Caco-2 (cell line): ENCODE data around the gene MAML2. TPM values are rescaled to one million over a fixed set of nuclear protein-coding genes. Genes with fewer than 3 reads are reported as not detected.

Experiments
- BruUV-seq: library from RNA; stranded (reverse); fragments of 400-500 nt; replicated peaks from 2 replicates; lab custom pipeline; 2021; lab: Mats Ljungman, UMichigan
- CTCF ChIA-PET: fragments of 300-600 bp; sonication (Branson Sonifier 250); formaldehyde crosslinking; loops from one replicate; lab custom pipeline; 2022; ENCODE audit warnings: antibody characterized with exemption; lab: Charles Lee
- POLR2A ChIA-PET: fragments of 300-600 bp; sonication (Branson Sonifier 250); formaldehyde crosslinking; loops from one replicate; lab custom pipeline; 2022; ENCODE audit warnings: antibody characterized with exemption; lab: Charles Lee
- DNase-seq, 2 experiments: peaks; one replicate each; pipeline versions ENCODE4 v3.0.0 to v3.0.0-alpha.2; 2020 to 2022
- H3K27me3 ChIP-seq: replicated peaks from 2 replicates; pipeline ENCODE4 v1.6.0; 2011; ENCODE audit warnings: low read length; ENCODE audit not compliant: control insufficient read depth, insufficient read depth
- H3K36me3 ChIP-seq: 2 replicates; pipeline ENCODE4 v1.5.1; 2011; ENCODE audit warnings: low read length; ENCODE audit not compliant: control insufficient read depth, insufficient read depth
- H3K4me1 ChIP-seq: fragments of 250-450 bp; sonication (Bioruptor Pico); 2 replicates; pipeline ENCODE4 v1.5.1; 2020; ENCODE audit warnings: mild to moderate bottlenecking
- H3K4me3 ChIP-seq: 2 replicates; pipeline ENCODE4 v1.5.1; 2011; ENCODE audit warnings: low read depth, mild to moderate bottlenecking, control low read depth, low read length
- H3K9me3 ChIP-seq: fragments of 250-450 bp; sonication (Bioruptor Pico); 2 replicates; pipeline ENCODE4 v1.5.1; 2020; ENCODE audit warnings: mild to moderate bottlenecking, moderate library complexity
- H3K27ac Mint-ChIP-seq: one replicate; pipeline ENCODE4 v1.8.0; 2022; ENCODE audit warnings: mixed read lengths; ENCODE audit not compliant: unreplicated experiment
- H3K27me3 Mint-ChIP-seq: one replicate; pipeline ENCODE4 v1.8.0; 2022; ENCODE audit warnings: mixed read lengths; ENCODE audit not compliant: insufficient read depth, unreplicated experiment
- H3K36me3 Mint-ChIP-seq: one replicate; pipeline ENCODE4 v1.8.0; 2022; ENCODE audit warnings: mild to moderate bottlenecking, mixed read lengths; ENCODE audit not compliant: insufficient read depth, unreplicated experiment
- H3K4me1 Mint-ChIP-seq: one replicate; pipeline ENCODE4 v1.8.0; 2022; ENCODE audit warnings: low read depth, mixed read lengths; ENCODE audit not compliant: unreplicated experiment
- H3K4me3 Mint-ChIP-seq: one replicate; pipeline ENCODE4 v1.8.0; 2022; ENCODE audit warnings: mild to moderate bottlenecking, moderate library complexity, mixed read lengths; ENCODE audit not compliant: unreplicated experiment
- H3K9me3 Mint-ChIP-seq: one replicate; pipeline ENCODE4 v1.8.0; 2022; ENCODE audit warnings: mixed read lengths; ENCODE audit not compliant: unreplicated experiment
- CTCF ChIP-seq, 2 experiments: fragments of 200-600 bp in 1 of 2; IDR thresholded peaks; 1 replicate in 1 of 2; 2 replicates in 1 of 2; pipeline versions ENCODE4 v1.5.1 to v1.8.0; 2011 to 2022; ENCODE audit warnings: antibody characterized with exemption in 1 of 2, control low read depth in 1 of 2, inconsistent platforms in 1 of 2, low read depth in 1 of 2, low read length in 1 of 2, mild to moderate bottlenecking in 1 of 2, moderate library complexity in 1 of 2; ENCODE audit not compliant: insufficient read depth in 1 of 2, severe bottlenecking in 1 of 2, unreplicated experiment in 1 of 2
- intact Hi-C: fragments of 100-400 bp; cut with micrococcal nuclease; formaldehyde crosslinking; loops from one replicate; pipeline ENCODE4 v1.10.0; 2022; ENCODE audit not compliant: unreplicated experiment
- total RNA-seq: library from RNA; stranded (reverse); gene quantifications from 2 replicates; pipeline ENCODE4 v1.2.3, GENCODE V29; 2022

Gene MAML2
- total RNA-seq, 1 experiment from 2014 or later, result 11.5 TPM

- Mint-ChIP-seq H3K4me1 (peaks cover 43% of the 10 kb centered on the region), H3K27ac (no peak overlapping the region), H3K4me3 (no peak overlapping the region), H3K9me3 (peaks cover 11% of the 10 kb centered on the region), H3K36me3 (no peaks in the 10 kb centered on the region), H3K27me3 (no peaks in the 10 kb centered on the region)
- POLR2A ChIA-PET, result interaction anchor here (1.0 kb wide), 1 partner anchor 334 kb away, joined by 5 read pairs; the partner anchor contains the start of genes CCDC82 and JRKL
- intact Hi-C loops, result loop anchor here (1.0 to 2.0 kb wide), 9 partner anchors 41 to 371 kb away; partner anchors contain the start of gene MAML2
- peak; percentile 77 to 81 for TF ChIP-seq CTCF (IDR thresholded peaks at IDR 0.05; ENCODE audit: insufficient read depth in 1 of 2, low read depth in 1 of 2, low read length in 1 of 2, severe bottlenecking in 1 of 2, unreplicated experiment in 1 of 2)
- no peaks in the 10 kb centered on the region for H3K27me3 ChIP-seq
- H3K9me3 ChIP-seq, result no peaks in the 10 kb centered on the region
- peaks cover 44% of the 10 kb centered on the region for H3K4me1 ChIP-seq
- H3K36me3 ChIP-seq, result no peaks in the 10 kb centered on the region
- no TSS peak for BruUV-seq
- peak in 1 of 2 experiments; percentile 48 for DNase-seq
- CTCF ChIA-PET, result interaction anchor here (0.6 to 2.8 kb wide), 17 partner anchors 8 to 537 kb away, joined by 3 to 74 read pairs (median 5); partner anchors contain the start of genes CCDC82, JRKL and MAML2
- no peak overlapping the region for H3K4me3 ChIP-seq
These were observed 287.9 kb downstream of the MAML2 start for GRCh38 chr11:96054870-96055705.

GRCh38 chr11:96052921-96053651, 289.9 kb downstream of the MAML2 start:
- intact Hi-C loops, result no loop called here
- Mint-ChIP-seq H3K27me3 (no peaks in the 10 kb centered on the region), H3K4me1 (peaks cover 50% of the 10 kb centered on the region), H3K4me3 (no peak overlapping the region), H3K9me3 (peaks cover 11% of the 10 kb centered on the region), H3K27ac (peak overlapping the region; percentile 46), H3K36me3 (no peaks in the 10 kb centered on the region)
- peaks cover 60% of the 10 kb centered on the region for H3K4me1 ChIP-seq
- no peak overlapping the region for H3K4me3 ChIP-seq
- no peak for DNase-seq
- no peak for TF ChIP-seq CTCF (IDR thresholded peaks at IDR 0.05; ENCODE audit: insufficient read depth in 1 of 2, low read depth in 1 of 2, low read length in 1 of 2, severe bottlenecking in 1 of 2, unreplicated experiment in 1 of 2)
- H3K27me3 ChIP-seq, result no peaks in the 10 kb centered on the region
- no TSS peak for BruUV-seq
- ChIA-PET POLR2A (interaction anchor here (0.6 kb wide), 1 partner anchor 12 kb away, joined by 3 read pairs; no protein-coding TSS in a partner anchor), CTCF (interaction anchor here (0.7 to 2.7 kb wide), 4 partner anchors 170 to 290 kb away, joined by 3 to 74 read pairs (median 7); partner anchors contain the start of gene MAML2)
- H3K9me3 ChIP-seq, result 0 out of 2 replicates have a peak, but pooled peaks cover 4% of the 10 kb centered on the region
- H3K36me3 ChIP-seq, result no peaks in the 10 kb centered on the region

GRCh38 chr11:96051820-96052219, 291.2 kb downstream of the MAML2 start:
- intact Hi-C loops, result loop anchor here (2.0 kb wide), 1 partner anchor 149 kb away; no protein-coding TSS in a partner anchor
- ChIA-PET CTCF (interaction anchor here (0.5 to 1.7 kb wide), 4 partner anchors 40 to 291 kb away, joined by 3 to 10 read pairs (median 4); partner anchors contain the start of gene MAML2), POLR2A (interaction anchor here (1.2 kb wide), 1 partner anchor 338 kb away, joined by 6 read pairs; the partner anchor contains the start of genes CCDC82 and JRKL)
- Mint-ChIP-seq H3K4me3 (no peak overlapping the region), H3K27ac (peak overlapping the region; percentile 46), H3K36me3 (no peaks in the 10 kb centered on the region), H3K27me3 (no peaks in the 10 kb centered on the region), H3K4me1 (peaks cover 57% of the 10 kb centered on the region), H3K9me3 (peaks cover 11% of the 10 kb centered on the region)
- Histone ChIP-seq H3K36me3 (no peaks in the 10 kb centered on the region), H3K4me1 (peaks cover 61% of the 10 kb centered on the region), H3K27me3 (no peaks in the 10 kb centered on the region), H3K9me3 (0 out of 2 replicates have a peak, but pooled peaks cover 4% of the 10 kb centered on the region), H3K4me3 (no peak overlapping the region)
- DNase-seq, result no peak
- no TSS peak for BruUV-seq
- TF ChIP-seq CTCF (IDR thresholded peaks at IDR 0.05; ENCODE audit: insufficient read depth in 1 of 2, low read depth in 1 of 2, low read length in 1 of 2, severe bottlenecking in 1 of 2, unreplicated experiment in 1 of 2), result no peak
